K562 (cell line): ENCODE results near the gene TRAF1. TPM values are rescaled to one million over a fixed set of nuclear protein-coding genes. Genes with fewer than 3 reads are reported as not detected.
A peak's percentile ranks its signal among the peaks of the same experiment; 100 is the strongest.

Source experiments
- ATAC-seq: fragments of 200-7000 bp; cut with Tn5 transposase; 3 replicates; pipeline ENCODE4 v1.9.1; 2020; ENCODE audit warnings: moderate library complexity
- BruUV-seq: library from RNA; stranded (reverse); fragments of 400-500 nt; replicated peaks from 2 replicates; lab custom pipeline; 2021; lab: Mats Ljungman, UMichigan
- CTCF ChIA-PET: fragments of 300-600 bp; formaldehyde crosslinking; extraction: SDS; loops from one replicate; lab custom pipeline; 2021; ENCODE audit warnings: low intra/inter-chr PET ratio; lab: Yijun Ruan, JAX
- POLR2A ChIA-PET: fragments of 300-600, 350-650 bp; sonication (Branson Sonifier 250); formaldehyde crosslinking; extraction: SDS; loops from one replicate; lab custom pipeline; 2021; ENCODE audit warnings: antibody characterized with exemption, inconsistent platforms; lab: Yijun Ruan, JAX
- DNase-seq, 4 experiments: peaks; one replicate each; pipeline versions ENCODE4 v3.0.0 to v3.0.0-alpha.2; 2011 to 2018; ENCODE audit warnings: low spot score in 3 of 4, mixed read lengths in 3 of 4; ENCODE audit errors: extremely low read depth in 1 of 4
- FAIRE-seq: peaks from 2 replicates; lab custom pipeline; 2011; peaks lifted over from hg19 to GRCh38; lab: Jason Lieb, UNC
- H2AFZ ChIP-seq: 2 replicates; pipeline ENCODE4 v1.6.0; 2011; ENCODE audit warnings: low read depth, low read length, control low read depth, inconsistent platforms
- H3K27ac ChIP-seq: fragments of 200-600 bp; 3 replicates; pipeline ENCODE4 v1.8.0; 2011; ENCODE audit warnings: low read depth, mild to moderate bottlenecking, control low read depth, inconsistent platforms, low read length, moderate library complexity, mixed read lengths; ENCODE audit errors: extremely low read depth
- H3K27me3 ChIP-seq, 2 experiments: fragments of 300-600 bp in 1 of 2; 2 replicates in 1 of 2; 3 replicates in 1 of 2; pipeline versions ENCODE4 v1.6.0 to v1.8.0; 2011; ENCODE audit warnings: inconsistent platforms in 2 of 2, low read length in 2 of 2, mild to moderate bottlenecking in 1 of 2, mixed read lengths in 1 of 2, moderate library complexity in 1 of 2; ENCODE audit not compliant: control insufficient read depth in 2 of 2, insufficient read depth in 2 of 2
- H3K36me3 ChIP-seq: fragments of 300-600 bp; 3 replicates; pipeline ENCODE4 v1.8.0; 2011; ENCODE audit warnings: mild to moderate bottlenecking, low read length, inconsistent platforms; ENCODE audit not compliant: control insufficient read depth, insufficient read depth
- H3K4me1 ChIP-seq, 2 experiments: fragments of 200-600 bp in 1 of 2; replicated peaks in 1 of 2; 2 replicates in 1 of 2; 3 replicates in 1 of 2; pipeline versions ENCODE4 v1.5.1 to v1.8.0; 2011; ENCODE audit warnings: inconsistent platforms in 2 of 2, low read length in 2 of 2, mild to moderate bottlenecking in 1 of 2, mixed read lengths in 1 of 2, moderate library complexity in 1 of 2; ENCODE audit not compliant: control insufficient read depth in 2 of 2, insufficient read depth in 2 of 2
- H3K4me2 ChIP-seq: 2 replicates; pipeline ENCODE4 v1.6.1; 2011; ENCODE audit warnings: low read length, control low read depth, inconsistent platforms, mixed read lengths; ENCODE audit not compliant: insufficient read depth
- H3K4me3 ChIP-seq: fragments of 200-600 bp; sonication (generic), shearing (Covaris generic); 2 replicates; pipeline ENCODE4 v1.5.1; 2016; ENCODE audit warnings: control low read depth, inconsistent platforms
- H3K79me2 ChIP-seq: fragments of 200-600 bp; 3 replicates; pipeline ENCODE4 v1.8.0; 2011; ENCODE audit warnings: low read length, inconsistent platforms; ENCODE audit not compliant: control insufficient read depth, insufficient read depth
- H3K9ac ChIP-seq, 2 experiments: 2 replicates each; pipeline versions ENCODE4 v1.6.0 to v1.6.1; 2011; ENCODE audit warnings: low read depth in 2 of 2, low read length in 2 of 2, control low read depth in 1 of 2, inconsistent platforms in 1 of 2, mild to moderate bottlenecking in 1 of 2, mixed read lengths in 1 of 2; ENCODE audit not compliant: insufficient read depth in 1 of 2
- H3K9me1 ChIP-seq: one replicate; pipeline ENCODE4 v1.6.0; 2011; ENCODE audit warnings: inconsistent platforms, mild to moderate bottlenecking, low read length, moderate library complexity; ENCODE audit not compliant: control insufficient read depth, insufficient read depth
- H3K9me3 ChIP-seq: replicated peaks from 2 replicates; pipeline ENCODE4 v1.5.1; 2011; ENCODE audit warnings: low read depth, low read length, inconsistent platforms; ENCODE audit not compliant: control insufficient read depth, insufficient read depth
- H4K20me1 ChIP-seq: replicated peaks from 2 replicates; pipeline ENCODE4 v1.6.1; 2011; ENCODE audit warnings: low read length, inconsistent platforms, mixed read lengths; ENCODE audit not compliant: control insufficient read depth, insufficient read depth
- ATF3 ChIP-seq, 2 experiments: fragments of 450-650 bp in 1 of 2; sonication (generic) in 1 of 2; formaldehyde crosslinking in 1 of 2; IDR thresholded peaks in 1 of 2; conservative IDR thresholded peaks in 1 of 2; 2 replicates each; pipeline versions ENCODE4 v1.6.1 to v1.8.1; 2016 to 2023; ENCODE audit warnings: mild to moderate bottlenecking in 2 of 2, moderate library complexity in 2 of 2, inconsistent platforms in 1 of 2, missing genetic modification reagents in 1 of 2
- GABPA ChIP-seq: fragments of 200-800 bp; sonication (Bioruptor generic); conservative IDR thresholded peaks from 2 replicates; pipeline ENCODE4 v1.6.1; 2016; ENCODE audit warnings: low read depth, missing genetic modification characterization, missing compliant biosample characterization
- SNIP1 ChIP-seq: fragments of 450-650 bp; IDR thresholded peaks from 2 replicates; pipeline ENCODE4 v1.7.1; 2017; ENCODE audit warnings: low read depth, mild to moderate bottlenecking
- ZNF584 ChIP-seq: fragments of 200-800 bp; sonication (Bioruptor generic); IDR thresholded peaks from 2 replicates; pipeline ENCODE4 v1.6.1; 2016; ENCODE audit warnings: low read depth, mild to moderate bottlenecking, missing genetic modification characterization, missing compliant biosample characterization
- WGBS: fragments of 100-300 bp; shearing (Covaris generic); methylation state at CpG from one replicate; pipeline ENCODE4 v1.1.6; 2016; ENCODE audit warnings: low coverage, mixed read lengths; ENCODE audit not compliant: insufficient coverage; ENCODE audit errors: missing lambda C conversion rate; 5-methylcytosine and 5-hydroxymethylcytosine counted together
- in situ Hi-C: fragments of 300-500 bp; cut with MboI; formaldehyde crosslinking; loops from 4 replicates; pipeline ENCODE4 v1.15.0; 2018; ENCODE audit warnings: inconsistent platforms, mixed read lengths
- intact Hi-C: fragments of 100-400 bp; cut with micrococcal nuclease; formaldehyde crosslinking; loops from 2 replicates; pipeline ENCODE4 v1.14.2; 2022
- polyA plus RNA-seq, 8 experiments: library from polyadenylated mRNA; depleted of rRNA in 4 of 8; stranded (reverse) in 5 of 8; unstranded in 3 of 8; fragments of >200 nt; fragmentation: Nextera tagmentation in 2 of 8; fragmentation: Illumina TruSeq in 1 of 8; extraction: Ambion mirVana in 2 of 8; extraction: Trizol in 1 of 8; gene quantifications; 2 replicates each; pipeline versions ENCODE4 v1.2.1 to v1.2.3, GENCODE V29; 2011 to 2014; ENCODE audit warnings: inconsistent platforms in 1 of 8, missing spikeins in 1 of 8
- total RNA-seq, 7 experiments: library from RNA; depleted of rRNA in 6 of 7; stranded (reverse); fragments of >200 nt in 6 of 7; fragmentation: Illumina TruSeq in 2 of 7; extraction: Trizol in 2 of 7; gene quantifications; 2 replicates each; pipeline versions ENCODE4 v1.2.1 to v1.2.3, GENCODE V29; 2011 to 2021; ENCODE audit warnings: low replicate concordance in 1 of 7

Gene TRAF1
- total and polyA plus RNA-seq, 9 of the 15 experiments (the other 6 are each of a cell fraction or from before 2014, with no cell fraction given), result 0.01 to 1.1 (median 0.04) TPM; not detected in 2

- no peaks in the 10 kb centered on the region for H4K20me1 ChIP-seq
- H3K27ac ChIP-seq, result no peak overlapping the region
- ATAC-seq, result no peak
- H3K27me3 ChIP-seq, result no peaks in the 10 kb centered on the region
- FAIRE-seq, result no peak
- peak overlapping the region; percentile 67 for H2AFZ ChIP-seq
- POLR2A ChIA-PET, result interaction anchor here (1.2 kb wide), 1 partner anchor 10 kb away, joined by 3 read pairs; no protein-coding TSS in a partner anchor
- H3K4me3 ChIP-seq, result no peak overlapping the region
- intact Hi-C loops, result loop anchor here (10.0 kb wide), 1 partner anchor 317 kb away; no protein-coding TSS in a partner anchor
- no peaks in the 10 kb centered on the region for H3K9me3 ChIP-seq
- H3K4me1 ChIP-seq, result peaks cover 17 to 23% of the 10 kb centered on the region in 2 experiments
- H3K9me1 ChIP-seq, result no peaks in the 10 kb centered on the region
- H3K36me3 ChIP-seq, result no peaks in the 10 kb centered on the region
- no peak overlapping the region for H3K9ac ChIP-seq
- CTCF ChIA-PET, result no interaction called here
- BruUV-seq, result no TSS peak
- H3K4me2 ChIP-seq, result no peak overlapping the region
- TF ChIP-seq SNIP1 (no peak), ZNF584 (CRISPR knock-in tag) (no peak), ATF3 (IDR thresholded peaks at IDR 0.05) (peak; percentile 41), ATF3 (CRISPR knock-in tag; conservative IDR thresholded peaks at IDR 0.05) (no peak), GABPA (tag) (0 out of 2 replicates have a peak, but pooled peaks have one; percentile 23)
- TF ChIP-seq, all 486 proteins: peak for 2
- no peak for DNase-seq
- in situ Hi-C loops, result loop anchor here (25.0 kb wide), 1 partner anchor 319 kb away; no protein-coding TSS in a partner anchor
- 44% methylated on average over 4 of the region's 4 CpGs for WGBS
- H3K79me2 ChIP-seq, result no peaks in the 10 kb centered on the region
Measured at GRCh38 chr9:120931231-120932085, 4.9 kb upstream of the TRAF1 start.
